K562 (cell line): ENCODE measurements around the gene URAD. TPM values are rescaled to one million over a fixed set of nuclear protein-coding genes. Genes with fewer than 3 reads are reported as not detected.

ENCODE experiments used
- ATAC-seq: fragments of 200-7000 bp; cut with Tn5 transposase; 3 replicates; pipeline ENCODE4 v1.9.1; 2020; ENCODE audit warnings: moderate library complexity
- BruUV-seq: library from RNA; stranded (reverse); fragments of 400-500 nt; replicated peaks from 2 replicates; lab custom pipeline; 2021; lab: Mats Ljungman, UMichigan
- CTCF ChIA-PET: fragments of 300-600 bp; formaldehyde crosslinking; extraction: SDS; loops from one replicate; lab custom pipeline; 2021; ENCODE audit warnings: low intra/inter-chr PET ratio; lab: Yijun Ruan, JAX
- POLR2A ChIA-PET: fragments of 300-600, 350-650 bp; sonication (Branson Sonifier 250); formaldehyde crosslinking; extraction: SDS; loops from one replicate; lab custom pipeline; 2021; ENCODE audit warnings: antibody characterized with exemption, inconsistent platforms; lab: Yijun Ruan, JAX
- DNase-seq, 4 experiments: peaks; one replicate each; pipeline versions ENCODE4 v3.0.0 to v3.0.0-alpha.2; 2011 to 2018; ENCODE audit warnings: low spot score in 3 of 4, mixed read lengths in 3 of 4; ENCODE audit errors: extremely low read depth in 1 of 4
- FAIRE-seq: peaks from 2 replicates; lab custom pipeline; 2011; peaks lifted over from hg19 to GRCh38; lab: Jason Lieb, UNC
- H2AFZ ChIP-seq: 2 replicates; pipeline ENCODE4 v1.6.0; 2011; ENCODE audit warnings: low read depth, low read length, control low read depth, inconsistent platforms
- H3K27ac ChIP-seq: fragments of 200-600 bp; 3 replicates; pipeline ENCODE4 v1.8.0; 2011; ENCODE audit warnings: low read depth, mild to moderate bottlenecking, control low read depth, inconsistent platforms, low read length, moderate library complexity, mixed read lengths; ENCODE audit errors: extremely low read depth
- H3K27me3 ChIP-seq, 2 experiments: fragments of 300-600 bp in 1 of 2; 2 replicates in 1 of 2; 3 replicates in 1 of 2; pipeline versions ENCODE4 v1.6.0 to v1.8.0; 2011; ENCODE audit warnings: inconsistent platforms in 2 of 2, low read length in 2 of 2, mild to moderate bottlenecking in 1 of 2, mixed read lengths in 1 of 2, moderate library complexity in 1 of 2; ENCODE audit not compliant: control insufficient read depth in 2 of 2, insufficient read depth in 2 of 2
- H3K36me3 ChIP-seq: fragments of 300-600 bp; 3 replicates; pipeline ENCODE4 v1.8.0; 2011; ENCODE audit warnings: mild to moderate bottlenecking, low read length, inconsistent platforms; ENCODE audit not compliant: control insufficient read depth, insufficient read depth
- H3K4me1 ChIP-seq, 2 experiments: fragments of 200-600 bp in 1 of 2; replicated peaks in 1 of 2; 2 replicates in 1 of 2; 3 replicates in 1 of 2; pipeline versions ENCODE4 v1.5.1 to v1.8.0; 2011; ENCODE audit warnings: inconsistent platforms in 2 of 2, low read length in 2 of 2, mild to moderate bottlenecking in 1 of 2, mixed read lengths in 1 of 2, moderate library complexity in 1 of 2; ENCODE audit not compliant: control insufficient read depth in 2 of 2, insufficient read depth in 2 of 2
- H3K4me2 ChIP-seq: 2 replicates; pipeline ENCODE4 v1.6.1; 2011; ENCODE audit warnings: low read length, control low read depth, inconsistent platforms, mixed read lengths; ENCODE audit not compliant: insufficient read depth
- H3K4me3 ChIP-seq: fragments of 200-600 bp; sonication (generic), shearing (Covaris generic); 2 replicates; pipeline ENCODE4 v1.5.1; 2016; ENCODE audit warnings: control low read depth, inconsistent platforms
- H3K79me2 ChIP-seq: fragments of 200-600 bp; 3 replicates; pipeline ENCODE4 v1.8.0; 2011; ENCODE audit warnings: low read length, inconsistent platforms; ENCODE audit not compliant: control insufficient read depth, insufficient read depth
- H3K9ac ChIP-seq, 2 experiments: 2 replicates each; pipeline versions ENCODE4 v1.6.0 to v1.6.1; 2011; ENCODE audit warnings: low read depth in 2 of 2, low read length in 2 of 2, control low read depth in 1 of 2, inconsistent platforms in 1 of 2, mild to moderate bottlenecking in 1 of 2, mixed read lengths in 1 of 2; ENCODE audit not compliant: insufficient read depth in 1 of 2
- H3K9me1 ChIP-seq: one replicate; pipeline ENCODE4 v1.6.0; 2011; ENCODE audit warnings: inconsistent platforms, mild to moderate bottlenecking, low read length, moderate library complexity; ENCODE audit not compliant: control insufficient read depth, insufficient read depth
- H3K9me3 ChIP-seq: replicated peaks from 2 replicates; pipeline ENCODE4 v1.5.1; 2011; ENCODE audit warnings: low read depth, low read length, inconsistent platforms; ENCODE audit not compliant: control insufficient read depth, insufficient read depth
- H4K20me1 ChIP-seq: replicated peaks from 2 replicates; pipeline ENCODE4 v1.6.1; 2011; ENCODE audit warnings: low read length, inconsistent platforms, mixed read lengths; ENCODE audit not compliant: control insufficient read depth, insufficient read depth
- BMI1 ChIP-seq: fragments of 150-350 bp; IDR thresholded peaks from 2 replicates; pipeline ENCODE4 v1.6.1; 2014; ENCODE audit warnings: low read length
- E2F3 ChIP-seq: fragments of 250-450 bp; sonication (Bioruptor Pico); IDR thresholded peaks from 2 replicates; pipeline ENCODE4 v1.4.0; 2020; ENCODE audit warnings: mild to moderate bottlenecking
- ILK ChIP-seq: fragments of 450-650 bp; IDR thresholded peaks from 2 replicates; pipeline ENCODE4 v1.6.1; 2016; ENCODE audit warnings: missing genetic modification characterization, low read depth, mild to moderate bottlenecking, missing compliant biosample characterization, moderate library complexity, borderline replicate concordance
- LEF1 ChIP-seq: fragments of 450-650 bp; IDR thresholded peaks from 2 replicates; pipeline ENCODE4 v1.6.1; 2016; ENCODE audit warnings: mild to moderate bottlenecking
- POLR2AphosphoS5 ChIP-seq: IDR thresholded peaks from 2 replicates; pipeline ENCODE4 v1.6.1; 2011; ENCODE audit warnings: mild to moderate bottlenecking, low read depth, low read length, moderate library complexity; ENCODE audit not compliant: control insufficient read depth, insufficient read depth
- XRCC4 ChIP-seq: IDR thresholded peaks from one replicate; pipeline ENCODE4 v1.6.1; 2011; ENCODE audit not compliant: insufficient read depth, insufficient read length; ENCODE audit errors: extremely low read depth
- ZFP91 ChIP-seq: sonication (generic); formaldehyde crosslinking; IDR thresholded peaks from 2 replicates; pipeline ENCODE4 v1.8.0; 2022; ENCODE audit warnings: mild to moderate bottlenecking, missing genetic modification reagents
- WGBS: fragments of 100-300 bp; shearing (Covaris generic); methylation state at CpG from one replicate; pipeline ENCODE4 v1.1.6; 2016; ENCODE audit warnings: low coverage, mixed read lengths; ENCODE audit not compliant: insufficient coverage; ENCODE audit errors: missing lambda C conversion rate; 5-methylcytosine and 5-hydroxymethylcytosine counted together
- in situ Hi-C: fragments of 300-500 bp; cut with MboI; formaldehyde crosslinking; loops from 4 replicates; pipeline ENCODE4 v1.15.0; 2018; ENCODE audit warnings: inconsistent platforms, mixed read lengths
- intact Hi-C: fragments of 100-400 bp; cut with micrococcal nuclease; formaldehyde crosslinking; loops from 2 replicates; pipeline ENCODE4 v1.14.2; 2022
- polyA plus RNA-seq, 8 experiments: library from polyadenylated mRNA; depleted of rRNA in 4 of 8; stranded (reverse) in 5 of 8; unstranded in 3 of 8; fragments of >200 nt; fragmentation: Nextera tagmentation in 2 of 8; fragmentation: Illumina TruSeq in 1 of 8; extraction: Ambion mirVana in 2 of 8; extraction: Trizol in 1 of 8; gene quantifications; 2 replicates each; pipeline versions ENCODE4 v1.2.1 to v1.2.3, GENCODE V29; 2011 to 2014; ENCODE audit warnings: inconsistent platforms in 1 of 8, missing spikeins in 1 of 8
- total RNA-seq, 7 experiments: library from RNA; depleted of rRNA in 6 of 7; stranded (reverse); fragments of >200 nt in 6 of 7; fragmentation: Illumina TruSeq in 2 of 7; extraction: Trizol in 2 of 7; gene quantifications; 2 replicates each; pipeline versions ENCODE4 v1.2.1 to v1.2.3, GENCODE V29; 2011 to 2021; ENCODE audit warnings: low replicate concordance in 1 of 7

Gene URAD
- total and polyA plus RNA-seq, 9 of the 15 experiments (the other 6 are each of a cell fraction or from before 2014, with no cell fraction given) = not detected

DNA sequence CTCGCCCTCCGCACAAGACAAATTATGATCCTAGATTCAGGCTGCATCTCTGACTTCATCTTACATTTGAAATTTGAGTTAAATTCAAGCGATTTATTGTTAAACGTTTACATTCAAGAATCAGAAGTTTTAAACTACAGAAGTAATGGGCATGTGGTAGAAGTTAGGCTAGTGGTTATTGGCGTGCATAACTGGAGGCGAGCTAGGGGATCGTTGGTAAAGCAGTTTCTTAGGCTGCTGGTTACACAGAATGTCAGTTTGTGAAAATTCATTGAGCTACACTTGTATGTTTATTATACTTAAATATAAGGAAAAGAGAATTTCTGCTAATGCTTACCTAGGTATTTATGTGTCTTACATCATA is 18.6 kb downstream of the URAD start:
- H3K4me3 ChIP-seq = no peak overlapping the region
- intact Hi-C loops (no loop called here), in situ Hi-C loops (loop anchor here (25.0 kb wide), 1 partner anchor 458 kb away; no protein-coding TSS in a partner anchor)
- H3K9me3 ChIP-seq = no peaks in the 10 kb centered on the region
- no peak for ATAC-seq
- H2AFZ ChIP-seq = no peak overlapping the region
- no peak overlapping the region for H3K4me2 ChIP-seq
- no peak for DNase-seq
- no peak for TF ChIP-seq E2F3
- no peak for TF ChIP-seq POLR2AphosphoS5
- no peak for TF ChIP-seq ILK (tag)
- no peak for TF ChIP-seq XRCC4
- TF ChIP-seq ZFP91 (CRISPR knock-in tag) = no peak
- no peak for TF ChIP-seq LEF1
- TF ChIP-seq BMI1 = no peak
- no peaks in the 10 kb centered on the region for H3K36me3 ChIP-seq
- ChIA-PET POLR2A (interaction anchor here (0.5 kb wide), 1 partner anchor 235 kb away, joined by 3 read pairs; no protein-coding TSS in a partner anchor), CTCF (no interaction called here)
- H3K79me2 ChIP-seq = no peaks in the 10 kb centered on the region
- no peaks in the 10 kb centered on the region; a peak in 1 of 5 replicates for H3K4me1 ChIP-seq
- no peak overlapping the region for H3K27ac ChIP-seq
- peaks cover 12 to 73% of the 10 kb centered on the region in 2 experiments; a peak in 4 of 5 replicates for H3K27me3 ChIP-seq
- BruUV-seq = no TSS peak
- WGBS = 14% methylated on average over 7 of the region's 7 CpGs
- no peaks in the 10 kb centered on the region for H3K9me1 ChIP-seq
- H4K20me1 ChIP-seq = no peaks in the 10 kb centered on the region
- no peak for FAIRE-seq
- H3K9ac ChIP-seq = no peak overlapping the region
